ENCODE results near the gene CRYBA2. TPM values are rescaled to one million over a fixed set of nuclear protein-coding genes. Genes with fewer than 3 reads are reported as not detected.

Gene CRYBA2
- total and polyA plus RNA-seq, 2 donors (not counting 3 experiments of a cell fraction or from before 2014, with no cell fraction given): not detected

GRCh38 chr2:219042157-219042556 lies 48.9 kb upstream of the CRYBA2 start:
- H3K9me1 ChIP-seq (replicated peaks; ENCODE audit: control insufficient read depth, extremely low read depth, insufficient read depth, low read length): no peaks in the 10 kb centered on the region
- H3K4me1 ChIP-seq (ENCODE audit: control insufficient read depth, extremely low read depth, insufficient read depth, low read length): no peaks in the 10 kb centered on the region
- CTCF ChIA-PET: interaction anchor here (0.6 to 5.6 kb wide), 6 partner anchors 12 to 114 kb away, joined by 3 to 52 read pairs (median 12); no protein-coding TSS in a partner anchor
- TF ChIP-seq MAX (IDR thresholded peaks at IDR 0.05; ENCODE audit: insufficient read depth, insufficient read length): no peak
- TF ChIP-seq JUN (IDR thresholded peaks at IDR 0.05; ENCODE audit: borderline replicate concordance, insufficient read depth, insufficient read length, low read depth): no peak
- no peak for TF ChIP-seq MYC (IDR thresholded peaks at IDR 0.05; ENCODE audit: low read depth, low read length)
- TF ChIP-seq FOS (IDR thresholded peaks at IDR 0.05; ENCODE audit: borderline replicate concordance, insufficient read depth, low read length): no peak
- no peak for TF ChIP-seq EZH2 (IDR thresholded peaks at IDR 0.05; ENCODE audit: borderline replicate concordance, low read depth, low read length, severe bottlenecking)
- TF ChIP-seq POLR2AphosphoS5 (IDR thresholded peaks at IDR 0.05; ENCODE audit: insufficient read depth, low read depth, low read length): no peak
- no peak for TF ChIP-seq GATA2 (IDR thresholded peaks at IDR 0.05; ENCODE audit: insufficient read depth, insufficient read length, low read depth, low read length)
- no peak for TF ChIP-seq CTCF (IDR thresholded peaks at IDR 0.05; ENCODE audit: extremely low read depth in 1 of 2, insufficient read depth in 1 of 2, low read depth in 1 of 2, low read length in 2 of 2)
- no peak for TF ChIP-seq POLR2A (IDR thresholded peaks at IDR 0.05; ENCODE audit: low read depth, low read length)
- DNase-seq (ENCODE audit: low read depth, low spot score): no peak
- no peak overlapping the region for H3K27ac ChIP-seq (ENCODE audit: insufficient read depth, low read depth, low read length)
- H3K36me3 ChIP-seq (ENCODE audit: control insufficient read depth in 2 of 2, extremely low read depth in 1 of 2, insufficient read depth in 2 of 2, low read length in 2 of 2): no peaks in the 10 kb centered on the region
- H3K27me3 ChIP-seq (ENCODE audit: control insufficient read depth in 2 of 2, insufficient read depth in 2 of 2, low read length in 2 of 2): peaks cover 18 to 22% of the 10 kb centered on the region in 2 experiments
- intact Hi-C loops (cut with micrococcal nuclease) (no loop called here), dilution Hi-C loops (cut with MboI; ENCODE audit: extremely low pct_ligation_motif_present, low sequenced_read_pairs) (no loop called here)
- H3K9ac ChIP-seq (replicated peaks; ENCODE audit: extremely low read depth, insufficient read depth, low read length): no peak overlapping the region
- no TSS peak for BruUV-seq (replicated peaks)
- H3K4me3 ChIP-seq (replicated peaks in 1 of 3; ENCODE audit: insufficient read depth in 1 of 3, low read depth in 1 of 3, low read length in 3 of 3): no peak overlapping the region
- H3K9me3 ChIP-seq (replicated peaks; ENCODE audit: control insufficient read depth, insufficient read depth, low read length): no peaks in the 10 kb centered on the region
- FAIRE-seq: no peak
- H3K79me2 ChIP-seq (ENCODE audit: control insufficient read depth, insufficient read depth, low read length): no peaks in the 10 kb centered on the region
- H3K4me2 ChIP-seq (ENCODE audit: insufficient read depth, low read length): no peak overlapping the region
- no peaks in the 10 kb centered on the region for H4K20me1 ChIP-seq (replicated peaks; ENCODE audit: control insufficient read depth, extremely low read depth, insufficient read depth, low read length)
- POLR2A ChIA-PET: no interaction called here
- H2AFZ ChIP-seq (ENCODE audit: low read depth, low read length): no peak overlapping the region
